Activated T-cell treated with anti-CD3 and anti-CD28 coated beads, Interleukin-2, amount 50 U/mL, for 4 hours (primary cell): ENCODE results near the gene HSD17B7. TPM values are rescaled to one million over a fixed set of nuclear protein-coding genes. Genes with fewer than 3 reads are reported as not detected.
"Not testable (repeated sequence)": the region's sequence is repeated elsewhere in the genome, so short reads cannot be mapped to it uniquely, and the experiment has no call there.

Source experiments
- ATAC-seq, 2 donors: fragments of 200-7000 bp; cut with Tn5 transposase; one replicate each; pipeline ENCODE4 v1.10.0; 2021
- DNase-seq: peaks from one replicate; pipeline ENCODE4 v3.0.0-alpha.2; 2020
- H3K27me3 Mint-ChIP-seq: one replicate; pipeline ENCODE4 v1.8.0; 2021; ENCODE audit warnings: low read depth, mixed read lengths
- H3K36me3 Mint-ChIP-seq: one replicate; pipeline ENCODE4 v1.8.0; 2022; ENCODE audit warnings: mixed read lengths; ENCODE audit not compliant: insufficient read depth
- H3K4me1 Mint-ChIP-seq: one replicate; pipeline ENCODE4 v1.8.0; 2021; ENCODE audit warnings: low read depth, mixed read lengths
- H3K4me3 Mint-ChIP-seq: one replicate; pipeline ENCODE4 v1.8.0; 2021; ENCODE audit warnings: mild to moderate bottlenecking, moderate library complexity, mixed read lengths
- H3K9me3 Mint-ChIP-seq: one replicate; pipeline ENCODE4 v1.8.0; 2021; ENCODE audit warnings: mixed read lengths
- total RNA-seq, 3 donors: library from RNA; stranded (reverse); gene quantifications; one replicate each; pipeline ENCODE4 v1.2.1, GENCODE V29; 2021

The HSD17B7 gene
- total RNA-seq, result 10 to 100 TPM in 2 of 3 donors, 1 to 10 TPM in 1; 10.0 to 18.0 (median 10.8) TPM

GRCh38 chr1:162790303-162790984 is at the start of gene HSD17B7:
TSS of gene HSD17B7 (plus strand) at chr1:162790702. CDS start at chr1:162790801, 99 bp downstream.
- H3K4me1 Mint-ChIP-seq, H3K27me3 Mint-ChIP-seq, H3K9me3 Mint-ChIP-seq, H3K36me3 Mint-ChIP-seq: not testable (repeated sequence)
- H3K4me3 Mint-ChIP-seq, result peak within 1 kb of the TSS; percentile 90
- DNase-seq (peak; percentile 63), ATAC-seq (peak; percentile 98 to 99)

- no peaks in the 10 kb centered on the region for H3K36me3 Mint-ChIP-seq
- H3K9me3 Mint-ChIP-seq, result no peaks in the 10 kb centered on the region
These were observed 49.7 kb upstream of the HSD17B7 start for GRCh38 chr1:162740755-162741154.

GRCh38 chr1:162741574-162741973 is 48.9 kb upstream of the HSD17B7 start:
- H3K27me3 Mint-ChIP-seq, result no peaks in the 10 kb centered on the region
- no peaks in the 10 kb centered on the region for H3K4me1 Mint-ChIP-seq
- ATAC-seq, result no peak
- no peaks in the 10 kb centered on the region for H3K9me3 Mint-ChIP-seq
- no peak for DNase-seq
- H3K4me3 Mint-ChIP-seq, result no peak overlapping the region
- H3K36me3 Mint-ChIP-seq, result no peaks in the 10 kb centered on the region

More at GRCh38 chr1:162740755-162741154, 49.7 kb upstream of the HSD17B7 start:
- Mint-ChIP-seq H3K27me3 (no peaks in the 10 kb centered on the region), H3K4me3 (no peak overlapping the region), H3K4me1 (no peaks in the 10 kb centered on the region)
- ATAC-seq, result no peak
- no peak for DNase-seq

GRCh38 chr1:162746264-162746942 is 44.1 kb upstream of the HSD17B7 start:
- not testable (repeated sequence) for H3K4me3 Mint-ChIP-seq, H3K9me3 Mint-ChIP-seq, ATAC-seq, H3K36me3 Mint-ChIP-seq, DNase-seq, H3K4me1 Mint-ChIP-seq, H3K27me3 Mint-ChIP-seq

- no peak overlapping the region for H3K4me3 Mint-ChIP-seq
- H3K4me1 Mint-ChIP-seq, result no peaks in the 10 kb centered on the region
- ATAC-seq (no peak), DNase-seq (no peak)
- no peaks in the 10 kb centered on the region for H3K27me3 Mint-ChIP-seq
- H3K9me3 Mint-ChIP-seq, result no peaks in the 10 kb centered on the region
- H3K36me3 Mint-ChIP-seq, result peaks cover 2% of the 10 kb centered on the region
These were observed 37.4 kb upstream of the HSD17B7 start for GRCh38 chr1:162753001-162753658.

GRCh38 chr1:162753998-162754585 is 36.4 kb upstream of the HSD17B7 start:
- H3K36me3 Mint-ChIP-seq, result peaks cover 2% of the 10 kb centered on the region
- no peaks in the 10 kb centered on the region for H3K4me1 Mint-ChIP-seq
- H3K4me3 Mint-ChIP-seq, result no peak overlapping the region
- no peak for DNase-seq
- no peaks in the 10 kb centered on the region for H3K27me3 Mint-ChIP-seq
- ATAC-seq, result no peak
- H3K9me3 Mint-ChIP-seq, result no peaks in the 10 kb centered on the region

GRCh38 chr1:162755306-162755705 is 35.2 kb upstream of the HSD17B7 start:
- Mint-ChIP-seq H3K36me3 (peaks cover 2% of the 10 kb centered on the region), H3K27me3 (no peaks in the 10 kb centered on the region), H3K9me3 (no peaks in the 10 kb centered on the region), H3K4me3 (no peak overlapping the region), H3K4me1 (no peaks in the 10 kb centered on the region)
- ATAC-seq (no peak), DNase-seq (no peak)

GRCh38 chr1:162756523-162756922 is 34.0 kb upstream of the HSD17B7 start:
- no peaks in the 10 kb centered on the region for H3K27me3 Mint-ChIP-seq
- no peaks in the 10 kb centered on the region for H3K9me3 Mint-ChIP-seq
- ATAC-seq (no peak), DNase-seq (no peak)
- H3K4me1 Mint-ChIP-seq, result no peaks in the 10 kb centered on the region
- H3K4me3 Mint-ChIP-seq, result no peak overlapping the region
- peaks cover 2% of the 10 kb centered on the region for H3K36me3 Mint-ChIP-seq

GRCh38 chr1:162757476-162757875 is 33.0 kb upstream of the HSD17B7 start:
- Mint-ChIP-seq H3K27me3 (no peaks in the 10 kb centered on the region), H3K4me1 (no peaks in the 10 kb centered on the region), H3K9me3 (no peaks in the 10 kb centered on the region), H3K4me3 (no peak overlapping the region), H3K36me3 (peaks cover 2% of the 10 kb centered on the region)
- ATAC-seq (no peak), DNase-seq (no peak)

GRCh38 chr1:162765788-162766187 is 24.7 kb upstream of the HSD17B7 start:
- no peaks in the 10 kb centered on the region for H3K4me1 Mint-ChIP-seq
- H3K27me3 Mint-ChIP-seq, result no peaks in the 10 kb centered on the region
- DNase-seq, result no peak
- ATAC-seq, result no peak
- no peaks in the 10 kb centered on the region for H3K9me3 Mint-ChIP-seq
- no peak overlapping the region for H3K4me3 Mint-ChIP-seq
- H3K36me3 Mint-ChIP-seq, result peaks cover 1% of the 10 kb centered on the region

GRCh38 chr1:162772571-162773154 is 17.8 kb upstream of the HSD17B7 start:
- Mint-ChIP-seq H3K4me3 (no peak overlapping the region), H3K36me3 (peaks cover 3% of the 10 kb centered on the region), H3K4me1 (no peaks in the 10 kb centered on the region), H3K27me3 (peaks cover 5% of the 10 kb centered on the region), H3K9me3 (no peaks in the 10 kb centered on the region)
- ATAC-seq (no peak), DNase-seq (no peak)

- no peaks in the 10 kb centered on the region for H3K9me3 Mint-ChIP-seq
- no peak for DNase-seq
- H3K4me3 Mint-ChIP-seq, result no peak overlapping the region
- no peak for ATAC-seq
- peaks cover 3% of the 10 kb centered on the region for H3K36me3 Mint-ChIP-seq
- no peaks in the 10 kb centered on the region for H3K4me1 Mint-ChIP-seq
- H3K27me3 Mint-ChIP-seq, result peaks cover 5% of the 10 kb centered on the region
These were observed 16.5 kb upstream of the HSD17B7 start for GRCh38 chr1:162774007-162774406.

- H3K36me3 Mint-ChIP-seq, result peaks cover 2% of the 10 kb centered on the region
- H3K4me1 Mint-ChIP-seq, result no peaks in the 10 kb centered on the region
- ATAC-seq (no peak), DNase-seq (no peak)
- H3K4me3 Mint-ChIP-seq, result no peak overlapping the region
- peaks cover 12% of the 10 kb centered on the region for H3K27me3 Mint-ChIP-seq
- H3K9me3 Mint-ChIP-seq, result no peaks in the 10 kb centered on the region
These were observed 11.5 kb upstream of the HSD17B7 start for GRCh38 chr1:162779043-162779442.

GRCh38 chr1:162782671-162783070 is 7.8 kb upstream of the HSD17B7 start:
- ATAC-seq, result no peak
- Mint-ChIP-seq H3K36me3 (peaks cover 2% of the 10 kb centered on the region), H3K9me3 (no peaks in the 10 kb centered on the region), H3K27me3 (peaks cover 7% of the 10 kb centered on the region), H3K4me3 (no peak overlapping the region), H3K4me1 (no peaks in the 10 kb centered on the region)
- DNase-seq, result no peak
